WI38 (cell line): ENCODE data around the gene WDR86.

Experiments
- H3K4me3 ChIP-seq: 2 replicates; pipeline ENCODE4 v1.5.1; 2011; ENCODE audit warnings: low read depth, mild to moderate bottlenecking, control low read depth, low read length
- CTCF ChIP-seq: IDR thresholded peaks from 2 replicates; pipeline ENCODE4 v1.5.1; 2012; ENCODE audit warnings: low read depth, mild to moderate bottlenecking, control low read depth, low read length

Gene WDR86

DNA sequence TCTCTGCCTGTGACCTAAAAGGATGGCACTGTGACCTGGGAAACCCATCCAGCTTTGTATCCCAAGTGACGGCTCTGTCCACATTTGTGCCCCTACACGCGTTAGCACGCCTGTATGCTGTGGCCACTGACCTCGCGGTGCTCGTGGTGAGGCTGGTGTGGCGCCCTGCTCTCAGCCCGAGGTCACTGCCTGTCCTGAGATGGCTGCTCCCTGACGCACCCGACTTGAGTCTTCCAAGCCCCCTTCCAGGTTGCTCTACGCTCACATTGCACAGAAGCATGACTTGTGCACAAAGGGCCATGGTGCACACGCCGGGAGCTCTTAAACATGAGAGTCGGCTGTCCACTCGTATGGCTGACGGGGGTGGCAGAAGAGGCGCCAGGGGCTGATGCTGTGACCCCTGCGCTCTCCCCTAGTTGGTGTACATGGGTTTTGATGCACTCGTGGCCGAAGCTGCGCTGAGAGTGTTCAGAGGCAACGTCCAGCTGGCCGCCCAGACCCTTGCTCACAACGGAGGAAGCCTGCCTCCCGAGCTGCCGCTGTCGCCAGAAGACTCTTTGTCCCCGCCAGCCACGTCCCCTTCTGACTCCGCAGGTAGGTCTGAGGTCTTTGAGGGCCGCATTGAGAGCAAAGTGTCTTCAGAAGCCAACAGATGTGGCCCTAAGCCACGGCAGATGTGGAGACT, 33.5 kb downstream of the WDR86 start:
- no peak for TF ChIP-seq CTCF

GRCh38 chr7:151375530-151376217, 34.2 kb downstream of the WDR86 start:
- no peak for TF ChIP-seq CTCF
- H3K4me3 ChIP-seq, result no peak overlapping the region

More for the DNA sequence above, 33.5 kb downstream of the WDR86 start:
- H3K4me3 ChIP-seq, result no peak overlapping the region

DNA sequence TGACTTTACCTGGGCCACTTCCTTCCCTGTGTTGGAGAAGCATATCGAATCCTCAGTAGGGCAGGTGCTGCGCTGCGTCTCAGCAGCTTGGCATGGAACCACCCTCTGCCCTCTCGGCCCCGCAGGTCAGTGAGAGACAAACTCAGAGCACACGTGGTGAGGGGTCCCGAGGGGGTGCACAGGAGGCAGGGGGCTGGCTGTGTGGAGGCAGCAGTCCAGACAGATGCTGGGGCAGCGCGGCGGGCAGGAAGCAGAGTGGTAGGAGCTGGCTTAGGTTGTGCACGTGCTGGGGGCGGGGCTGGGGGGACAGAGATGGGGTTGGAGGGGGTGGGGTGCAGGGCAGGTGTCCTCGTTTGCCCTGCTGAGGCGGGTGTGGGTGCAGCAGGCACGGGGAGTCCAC, 35.1 kb downstream of the WDR86 start:
- no peak overlapping the region for H3K4me3 ChIP-seq
- TF ChIP-seq CTCF, result no peak

- TF ChIP-seq CTCF, result no peak
- no peak overlapping the region for H3K4me3 ChIP-seq
Measured at GRCh38 chr7:151374139-151374538, 35.7 kb downstream of the WDR86 start.

GRCh38 chr7:151373599-151373998, 36.2 kb downstream of the WDR86 start:
- TF ChIP-seq CTCF, result no peak
- no peak overlapping the region for H3K4me3 ChIP-seq

DNA sequence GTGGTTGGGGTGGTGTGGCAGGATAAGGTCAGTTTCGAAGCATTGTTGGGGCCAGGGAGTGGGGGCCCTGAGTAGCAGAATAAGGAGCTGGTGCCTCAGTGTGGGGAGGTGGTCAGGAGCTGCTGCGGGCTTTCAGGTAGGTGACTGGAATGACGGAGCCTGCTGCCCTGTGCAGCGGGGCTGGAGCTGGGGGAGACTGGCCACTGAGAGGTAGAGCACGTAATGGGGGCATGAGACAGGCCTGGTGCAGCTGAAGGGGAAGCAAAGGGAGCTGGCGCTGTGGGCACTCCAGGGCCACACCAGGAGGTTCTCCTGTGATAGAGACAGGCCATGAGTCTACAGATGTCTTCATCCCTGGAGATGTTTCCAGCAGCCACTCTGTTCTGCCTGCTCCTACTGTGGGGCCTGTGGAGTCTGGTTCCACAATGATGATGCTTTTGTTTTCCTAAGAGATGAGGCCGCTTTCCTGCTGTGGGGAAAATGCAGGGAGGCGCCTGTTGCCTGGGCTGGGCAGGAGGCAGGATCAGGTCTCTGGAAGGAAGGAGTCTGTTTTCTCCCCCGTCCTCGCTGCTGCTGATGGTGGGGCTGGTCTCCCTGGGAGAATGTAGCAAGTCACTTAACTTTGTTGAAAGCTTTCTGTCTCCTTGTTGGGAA, 37.1 kb downstream of the WDR86 start:
- no peak for TF ChIP-seq CTCF
- no peak overlapping the region for H3K4me3 ChIP-seq

- H3K4me3 ChIP-seq, result no peak overlapping the region
- no peak for TF ChIP-seq CTCF
Measured at GRCh38 chr7:151371266-151371665, 38.6 kb downstream of the WDR86 start.
